ENCODE measurements around the gene MTNR1A. TPM values are rescaled to one million over a fixed set of nuclear protein-coding genes. Genes with fewer than 3 reads are reported as not detected.

The MTNR1A gene
- total RNA-seq, 2 experiments from 2014 or later = not detected

DNA sequence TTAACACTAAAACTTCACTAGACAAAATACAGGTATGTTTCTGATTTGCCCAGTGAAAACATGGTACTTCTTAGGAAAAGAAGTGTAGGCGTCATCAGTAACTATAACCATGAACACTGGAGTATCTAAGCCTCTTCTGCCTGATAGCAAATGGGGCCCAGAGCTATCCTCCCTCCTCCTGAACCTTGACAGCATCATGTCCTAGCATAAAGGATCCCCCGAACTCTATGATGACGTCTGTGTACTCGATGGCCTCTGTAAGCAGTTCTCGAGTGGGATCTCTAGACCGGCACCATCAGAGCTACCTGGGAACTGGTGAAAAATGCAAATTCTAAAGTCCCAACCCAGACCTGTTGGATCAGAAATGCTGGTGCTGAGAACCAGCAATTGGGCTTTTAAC, 36.3 kb upstream of the MTNR1A start:
- ATAC-seq = no peak
- Mint-ChIP-seq H3K27ac (no peak overlapping the region), H3K4me1 (ENCODE audit: low read depth) (no peaks in the 10 kb centered on the region), H3K27me3 (no peaks in the 10 kb centered on the region), H3K36me3 (ENCODE audit: low read depth) (no peaks in the 10 kb centered on the region), H3K4me3 (no peak overlapping the region), H3K9me3 (no peaks in the 10 kb centered on the region)
- ChIA-PET POLR2A (interaction anchor here (0.6 kb wide), 1 partner anchor 94 kb away, joined by 3 read pairs; no protein-coding TSS in a partner anchor), CTCF (no interaction called here)
- intact Hi-C loops (cut with micrococcal nuclease) = no loop called here
- TF ChIP-seq, protein P1, sequence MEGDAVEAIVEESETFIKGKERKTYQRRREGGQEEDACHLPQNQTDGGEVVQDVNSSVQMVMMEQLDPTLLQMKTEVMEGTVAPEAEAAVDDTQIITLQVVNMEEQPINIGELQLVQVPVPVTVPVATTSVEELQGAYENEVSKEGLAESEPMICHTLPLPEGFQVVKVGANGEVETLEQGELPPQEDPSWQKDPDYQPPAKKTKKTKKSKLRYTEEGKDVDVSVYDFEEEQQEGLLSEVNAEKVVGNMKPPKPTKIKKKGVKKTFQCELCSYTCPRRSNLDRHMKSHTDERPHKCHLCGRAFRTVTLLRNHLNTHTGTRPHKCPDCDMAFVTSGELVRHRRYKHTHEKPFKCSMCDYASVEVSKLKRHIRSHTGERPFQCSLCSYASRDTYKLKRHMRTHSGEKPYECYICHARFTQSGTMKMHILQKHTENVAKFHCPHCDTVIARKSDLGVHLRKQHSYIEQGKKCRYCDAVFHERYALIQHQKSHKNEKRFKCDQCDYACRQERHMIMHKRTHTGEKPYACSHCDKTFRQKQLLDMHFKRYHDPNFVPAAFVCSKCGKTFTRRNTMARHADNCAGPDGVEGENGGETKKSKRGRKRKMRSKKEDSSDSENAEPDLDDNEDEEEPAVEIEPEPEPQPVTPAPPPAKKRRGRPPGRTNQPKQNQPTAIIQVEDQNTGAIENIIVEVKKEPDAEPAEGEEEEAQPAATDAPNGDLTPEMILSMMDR (IDR thresholded peaks at IDR 0.05) = no peak
- DNase-seq = no peak

DNA sequence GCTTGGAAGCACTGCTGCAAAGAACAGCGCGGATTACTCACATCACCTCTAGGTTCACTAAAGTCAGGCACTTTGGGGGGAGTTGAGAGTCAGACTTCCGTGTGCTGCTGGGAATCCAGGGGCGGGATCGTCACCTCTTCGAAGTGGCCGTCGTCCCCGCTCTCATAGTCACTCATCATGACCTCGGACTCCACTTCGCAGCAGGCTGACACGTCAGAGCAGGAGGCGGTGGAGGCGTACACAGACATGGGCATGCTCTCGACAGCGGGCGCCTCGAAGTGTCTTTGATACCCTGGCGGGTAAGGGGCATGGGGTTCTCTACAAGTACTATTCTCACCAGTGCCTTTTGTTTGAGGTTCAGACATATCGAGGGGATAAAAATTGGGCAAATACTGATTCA, 33.1 kb upstream of the MTNR1A start:
- no peaks in the 10 kb centered on the region for H3K27me3 Mint-ChIP-seq
- intact Hi-C loops (cut with micrococcal nuclease) = no loop called here
- no peaks in the 10 kb centered on the region for H3K4me1 Mint-ChIP-seq (ENCODE audit: low read depth)
- CTCF ChIA-PET = interaction anchor here (1.0 to 5.3 kb wide), 3 partner anchors 9 to 291 kb away, joined by 4 to 38 read pairs (median 5); no protein-coding TSS in a partner anchor
- no peaks in the 10 kb centered on the region for H3K9me3 Mint-ChIP-seq
- DNase-seq = no peak
- ATAC-seq = no peak
- H3K4me3 Mint-ChIP-seq = no peak overlapping the region
- POLR2A ChIA-PET = interaction anchor here (0.6 kb wide), 1 partner anchor 299 kb away, joined by 3 read pairs; no protein-coding TSS in a partner anchor
- no peaks in the 10 kb centered on the region for H3K36me3 Mint-ChIP-seq (ENCODE audit: low read depth)
- H3K27ac Mint-ChIP-seq = no peak overlapping the region
- TF ChIP-seq, protein P1 (IDR thresholded peaks at IDR 0.05) = no peak

DNA sequence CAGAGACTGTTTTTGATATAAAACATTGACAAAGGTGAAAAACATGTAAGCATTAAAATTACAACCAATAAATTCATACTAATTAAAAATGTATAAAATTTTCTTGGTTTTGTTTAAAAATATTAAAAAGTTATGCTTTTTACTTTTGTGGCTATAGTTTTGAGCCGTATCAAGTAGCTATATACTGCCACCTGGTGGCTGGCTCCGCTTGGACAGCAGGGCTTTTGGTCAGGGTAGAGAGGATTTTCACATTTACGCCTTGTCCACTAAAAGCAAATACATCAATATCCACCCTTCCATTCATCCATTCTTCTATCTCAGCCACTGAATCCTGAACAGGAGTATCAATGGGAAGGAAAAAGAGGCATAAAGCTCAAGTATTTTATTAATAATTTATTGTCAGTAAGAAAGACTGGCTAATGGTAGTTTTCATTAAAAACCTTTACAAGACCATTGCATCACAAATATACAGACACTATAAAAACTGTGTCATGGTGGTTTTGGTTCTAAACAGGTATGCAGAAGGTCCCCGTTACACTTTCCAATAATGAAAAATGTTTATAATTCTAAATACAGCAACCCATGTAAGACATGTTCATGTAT, 32.1 kb upstream of the MTNR1A start:
- intact Hi-C loops (cut with micrococcal nuclease) = loop anchor here (2.0 kb wide), 1 partner anchor 291 kb away; no protein-coding TSS in a partner anchor
- Mint-ChIP-seq H3K9me3 (no peaks in the 10 kb centered on the region), H3K27me3 (no peaks in the 10 kb centered on the region), H3K36me3 (ENCODE audit: low read depth) (no peaks in the 10 kb centered on the region), H3K4me3 (no peak overlapping the region), H3K4me1 (ENCODE audit: low read depth) (no peaks in the 10 kb centered on the region), H3K27ac (no peak overlapping the region)
- CTCF ChIA-PET = interaction anchor here (0.8 to 5.3 kb wide), 14 partner anchors 10 to 519 kb away, joined by 3 to 38 read pairs (median 3); partner anchors contain the start of gene TLR3
- POLR2A ChIA-PET = no interaction called here
- peak; percentile 79 for DNase-seq
- no peak for ATAC-seq
- TF ChIP-seq, protein P1 (IDR thresholded peaks at IDR 0.05) = peak; percentile 88

DNA sequence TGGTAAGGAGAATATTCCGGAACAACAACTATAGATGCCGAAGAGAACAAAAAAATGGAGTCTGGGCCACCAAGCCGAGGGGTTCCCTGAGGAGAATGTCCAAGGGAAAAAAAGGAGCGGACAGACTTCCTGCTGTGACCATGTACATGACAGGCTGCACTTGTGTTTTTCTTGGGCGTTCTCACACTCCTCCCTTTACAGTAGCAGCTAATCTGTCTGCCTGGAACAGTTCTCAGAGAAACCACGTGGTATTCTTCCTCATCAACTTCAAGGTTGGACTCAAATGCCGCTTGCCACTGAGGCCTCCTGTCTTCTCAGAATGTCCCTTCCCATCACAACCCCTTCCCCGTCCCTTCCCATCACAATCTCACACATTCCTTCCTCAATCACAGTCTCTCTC, 30.8 kb upstream of the MTNR1A start:
- no peaks in the 10 kb centered on the region for H3K27me3 Mint-ChIP-seq
- ChIA-PET POLR2A (no interaction called here), CTCF (interaction anchor here (0.9 to 5.3 kb wide), 3 partner anchors 9 to 518 kb away, joined by 3 to 38 read pairs (median 7); partner anchors contain the start of gene TLR3)
- DNase-seq (no peak), ATAC-seq (no peak)
- intact Hi-C loops (cut with micrococcal nuclease) = loop anchor here (2.0 kb wide), 1 partner anchor 289 kb away; no protein-coding TSS in a partner anchor
- TF ChIP-seq, protein P1 (IDR thresholded peaks at IDR 0.05) = no peak
- peaks cover 2% of the 10 kb centered on the region for H3K9me3 Mint-ChIP-seq
- no peaks in the 10 kb centered on the region for H3K4me1 Mint-ChIP-seq (ENCODE audit: low read depth)
- no peak overlapping the region for H3K27ac Mint-ChIP-seq
- H3K36me3 Mint-ChIP-seq (ENCODE audit: low read depth) = no peaks in the 10 kb centered on the region
- H3K4me3 Mint-ChIP-seq = no peak overlapping the region

DNA sequence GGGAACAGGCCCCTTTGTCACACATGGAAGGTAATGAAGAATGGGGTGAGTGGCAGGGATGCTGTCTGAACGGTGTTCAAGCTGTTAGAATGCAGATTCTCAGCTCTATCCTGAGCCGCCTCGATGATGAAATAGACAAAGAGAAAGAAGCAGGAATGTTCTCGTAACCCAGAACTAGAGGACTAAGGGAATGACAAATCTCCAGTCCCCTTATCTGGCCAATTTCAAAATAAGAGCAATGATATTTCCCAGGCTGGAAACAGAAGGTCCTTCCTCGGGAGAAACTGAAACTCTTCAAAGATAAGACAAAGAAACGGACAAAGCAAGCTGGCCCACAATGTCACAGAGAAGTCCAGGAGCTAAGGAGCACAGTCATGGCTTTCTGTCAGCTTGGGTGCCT, 29.5 kb upstream of the MTNR1A start:
- no peaks in the 10 kb centered on the region for H3K4me1 Mint-ChIP-seq (ENCODE audit: low read depth)
- no peaks in the 10 kb centered on the region for H3K27me3 Mint-ChIP-seq
- no peak for DNase-seq
- no peak for ATAC-seq
- ChIA-PET CTCF (interaction anchor here (5.3 kb wide), 1 partner anchor 288 kb away, joined by 38 read pairs; no protein-coding TSS in a partner anchor), POLR2A (no interaction called here)
- H3K9me3 Mint-ChIP-seq = peaks cover 2% of the 10 kb centered on the region
- intact Hi-C loops (cut with micrococcal nuclease) = no loop called here
- no peaks in the 10 kb centered on the region for H3K36me3 Mint-ChIP-seq (ENCODE audit: low read depth)
- no peak overlapping the region for H3K4me3 Mint-ChIP-seq
- TF ChIP-seq, protein P1 (IDR thresholded peaks at IDR 0.05) = no peak
- no peak overlapping the region for H3K27ac Mint-ChIP-seq
